ENCODE results near the gene SLC25A29. TPM values are rescaled to one million over a fixed set of nuclear protein-coding genes. Genes with fewer than 3 reads are reported as not detected.

The SLC25A29 gene
- total and polyA plus RNA-seq, 2 of the 13 experiments (the other 11 are each of a cell fraction or from before 2014, with no cell fraction given), result 12.2 to 17.2 TPM

DNA sequence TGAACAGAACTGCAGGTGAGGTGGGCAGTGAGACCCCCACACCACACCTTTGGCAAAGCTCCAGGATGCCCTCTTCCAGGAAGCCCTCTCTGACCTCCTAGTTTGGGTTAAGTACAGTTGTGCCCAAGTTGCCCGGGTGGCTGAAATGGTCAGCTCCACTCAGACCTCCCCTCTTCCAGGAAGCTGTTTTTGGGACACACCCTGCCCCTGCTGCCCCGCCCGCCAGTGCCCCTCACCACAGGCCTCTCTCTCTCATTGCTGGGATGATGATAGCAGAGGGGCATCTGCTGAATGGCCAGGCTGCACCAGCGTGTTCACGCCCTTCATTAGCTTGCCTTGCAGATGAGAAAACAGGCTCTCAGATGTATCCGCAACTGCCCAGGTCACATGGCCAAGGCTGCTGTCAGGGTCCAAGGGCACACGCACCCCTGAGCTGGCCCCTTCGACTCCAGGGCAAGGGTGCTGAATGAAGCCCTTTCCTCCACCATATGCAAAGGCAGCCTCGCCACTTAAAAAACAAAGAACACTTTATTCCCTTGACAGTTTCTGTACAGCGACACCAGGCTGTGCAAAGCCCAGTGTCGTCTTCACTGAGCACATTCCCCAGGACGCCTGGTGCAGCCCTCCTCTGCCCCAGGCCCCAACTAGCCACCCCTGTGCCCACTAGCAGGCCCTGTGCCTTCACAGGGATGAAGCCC is 15.5 kb downstream of the SLC25A29 start (continued):
- TF ChIP-seq MNT (IDR thresholded peaks at IDR 0.05), result 0 out of 2 replicates have a peak, but pooled peaks have one; percentile 21
- TF ChIP-seq ZNF572 (CRISPR knock-in tag; IDR thresholded peaks at IDR 0.05), result no peak
- TF ChIP-seq, protein P1, sequence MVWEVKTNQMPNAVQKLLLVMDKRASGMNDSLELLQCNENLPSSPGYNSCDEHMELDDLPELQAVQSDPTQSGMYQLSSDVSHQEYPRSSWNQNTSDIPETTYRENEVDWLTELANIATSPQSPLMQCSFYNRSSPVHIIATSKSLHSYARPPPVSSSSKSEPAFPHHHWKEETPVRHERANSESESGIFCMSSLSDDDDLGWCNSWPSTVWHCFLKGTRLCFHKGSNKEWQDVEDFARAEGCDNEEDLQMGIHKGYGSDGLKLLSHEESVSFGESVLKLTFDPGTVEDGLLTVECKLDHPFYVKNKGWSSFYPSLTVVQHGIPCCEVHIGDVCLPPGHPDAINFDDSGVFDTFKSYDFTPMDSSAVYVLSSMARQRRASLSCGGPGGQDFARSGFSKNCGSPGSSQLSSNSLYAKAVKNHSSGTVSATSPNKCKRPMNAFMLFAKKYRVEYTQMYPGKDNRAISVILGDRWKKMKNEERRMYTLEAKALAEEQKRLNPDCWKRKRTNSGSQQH (CRISPR knock-in tag; IDR thresholded peaks at IDR 0.05; ENCODE audit: low read depth), result 0 out of 2 replicates have a peak, but pooled peaks have one; percentile 33
- TF ChIP-seq ZNF724P (CRISPR knock-in tag; IDR thresholded peaks at IDR 0.05; ENCODE audit: borderline replicate concordance), result no peak; the same call in 1 of the 2 replicates
- TF ChIP-seq JUNB (CRISPR knock-in tag; IDR thresholded peaks at IDR 0.05; ENCODE audit: borderline replicate concordance), result no peak
- no peak for TF ChIP-seq WIZ (CRISPR knock-in tag; IDR thresholded peaks at IDR 0.05)
- TF ChIP-seq ELF4 (CRISPR knock-in tag; IDR thresholded peaks at IDR 0.05; ENCODE audit: borderline replicate concordance), result no peak
- TF ChIP-seq, protein P2, sequence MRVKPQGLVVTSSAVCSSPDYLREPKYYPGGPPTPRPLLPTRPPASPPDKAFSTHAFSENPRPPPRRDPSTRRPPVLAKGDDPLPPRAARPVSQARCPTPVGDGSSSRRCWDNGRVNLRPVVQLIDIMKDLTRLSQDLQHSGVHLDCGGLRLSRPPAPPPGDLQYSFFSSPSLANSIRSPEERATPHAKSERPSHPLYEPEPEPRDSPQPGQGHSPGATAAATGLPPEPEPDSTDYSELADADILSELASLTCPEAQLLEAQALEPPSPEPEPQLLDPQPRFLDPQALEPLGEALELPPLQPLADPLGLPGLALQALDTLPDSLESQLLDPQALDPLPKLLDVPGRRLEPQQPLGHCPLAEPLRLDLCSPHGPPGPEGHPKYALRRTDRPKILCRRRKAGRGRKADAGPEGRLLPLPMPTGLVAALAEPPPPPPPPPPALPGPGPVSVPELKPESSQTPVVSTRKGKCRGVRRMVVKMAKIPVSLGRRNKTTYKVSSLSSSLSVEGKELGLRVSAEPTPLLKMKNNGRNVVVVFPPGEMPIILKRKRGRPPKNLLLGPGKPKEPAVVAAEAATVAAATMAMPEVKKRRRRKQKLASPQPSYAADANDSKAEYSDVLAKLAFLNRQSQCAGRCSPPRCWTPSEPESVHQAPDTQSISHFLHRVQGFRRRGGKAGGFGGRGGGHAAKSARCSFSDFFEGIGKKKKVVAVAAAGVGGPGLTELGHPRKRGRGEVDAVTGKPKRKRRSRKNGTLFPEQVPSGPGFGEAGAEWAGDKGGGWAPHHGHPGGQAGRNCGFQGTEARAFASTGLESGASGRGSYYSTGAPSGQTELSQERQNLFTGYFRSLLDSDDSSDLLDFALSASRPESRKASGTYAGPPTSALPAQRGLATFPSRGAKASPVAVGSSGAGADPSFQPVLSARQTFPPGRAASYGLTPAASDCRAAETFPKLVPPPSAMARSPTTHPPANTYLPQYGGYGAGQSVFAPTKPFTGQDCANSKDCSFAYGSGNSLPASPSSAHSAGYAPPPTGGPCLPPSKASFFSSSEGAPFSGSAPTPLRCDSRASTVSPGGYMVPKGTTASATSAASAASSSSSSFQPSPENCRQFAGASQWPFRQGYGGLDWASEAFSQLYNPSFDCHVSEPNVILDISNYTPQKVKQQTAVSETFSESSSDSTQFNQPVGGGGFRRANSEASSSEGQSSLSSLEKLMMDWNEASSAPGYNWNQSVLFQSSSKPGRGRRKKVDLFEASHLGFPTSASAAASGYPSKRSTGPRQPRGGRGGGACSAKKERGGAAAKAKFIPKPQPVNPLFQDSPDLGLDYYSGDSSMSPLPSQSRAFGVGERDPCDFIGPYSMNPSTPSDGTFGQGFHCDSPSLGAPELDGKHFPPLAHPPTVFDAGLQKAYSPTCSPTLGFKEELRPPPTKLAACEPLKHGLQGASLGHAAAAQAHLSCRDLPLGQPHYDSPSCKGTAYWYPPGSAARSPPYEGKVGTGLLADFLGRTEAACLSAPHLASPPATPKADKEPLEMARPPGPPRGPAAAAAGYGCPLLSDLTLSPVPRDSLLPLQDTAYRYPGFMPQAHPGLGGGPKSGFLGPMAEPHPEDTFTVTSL (CRISPR knock-in tag; IDR thresholded peaks at IDR 0.05; ENCODE audit: borderline replicate concordance), result no peak
- TF ChIP-seq, protein P3, sequence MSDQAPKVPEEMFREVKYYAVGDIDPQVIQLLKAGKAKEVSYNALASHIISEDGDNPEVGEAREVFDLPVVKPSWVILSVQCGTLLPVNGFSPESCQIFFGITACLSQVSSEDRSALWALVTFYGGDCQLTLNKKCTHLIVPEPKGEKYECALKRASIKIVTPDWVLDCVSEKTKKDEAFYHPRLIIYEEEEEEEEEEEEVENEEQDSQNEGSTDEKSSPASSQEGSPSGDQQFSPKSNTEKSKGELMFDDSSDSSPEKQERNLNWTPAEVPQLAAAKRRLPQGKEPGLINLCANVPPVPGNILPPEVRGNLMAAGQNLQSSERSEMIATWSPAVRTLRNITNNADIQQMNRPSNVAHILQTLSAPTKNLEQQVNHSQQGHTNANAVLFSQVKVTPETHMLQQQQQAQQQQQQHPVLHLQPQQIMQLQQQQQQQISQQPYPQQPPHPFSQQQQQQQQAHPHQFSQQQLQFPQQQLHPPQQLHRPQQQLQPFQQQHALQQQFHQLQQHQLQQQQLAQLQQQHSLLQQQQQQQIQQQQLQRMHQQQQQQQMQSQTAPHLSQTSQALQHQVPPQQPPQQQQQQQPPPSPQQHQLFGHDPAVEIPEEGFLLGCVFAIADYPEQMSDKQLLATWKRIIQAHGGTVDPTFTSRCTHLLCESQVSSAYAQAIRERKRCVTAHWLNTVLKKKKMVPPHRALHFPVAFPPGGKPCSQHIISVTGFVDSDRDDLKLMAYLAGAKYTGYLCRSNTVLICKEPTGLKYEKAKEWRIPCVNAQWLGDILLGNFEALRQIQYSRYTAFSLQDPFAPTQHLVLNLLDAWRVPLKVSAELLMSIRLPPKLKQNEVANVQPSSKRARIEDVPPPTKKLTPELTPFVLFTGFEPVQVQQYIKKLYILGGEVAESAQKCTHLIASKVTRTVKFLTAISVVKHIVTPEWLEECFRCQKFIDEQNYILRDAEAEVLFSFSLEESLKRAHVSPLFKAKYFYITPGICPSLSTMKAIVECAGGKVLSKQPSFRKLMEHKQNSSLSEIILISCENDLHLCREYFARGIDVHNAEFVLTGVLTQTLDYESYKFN (CRISPR knock-in tag; conservative IDR thresholded peaks at IDR 0.05), result peak; percentile 97
- TF ChIP-seq SATB2 (CRISPR knock-in tag; IDR thresholded peaks at IDR 0.05), result no peak
- TF ChIP-seq ZNF589 (CRISPR knock-in tag; conservative IDR thresholded peaks at IDR 0.05), result no peak; the same call in 1 of the 2 replicates
- TF ChIP-seq ZBTB21 (CRISPR knock-in tag; IDR thresholded peaks at IDR 0.05), result no peak
- no peak for TF ChIP-seq PTBP1 (IDR thresholded peaks at IDR 0.05; ENCODE audit: low read depth, low read length, poor library complexity, severe bottlenecking)
- TF ChIP-seq, protein P4, sequence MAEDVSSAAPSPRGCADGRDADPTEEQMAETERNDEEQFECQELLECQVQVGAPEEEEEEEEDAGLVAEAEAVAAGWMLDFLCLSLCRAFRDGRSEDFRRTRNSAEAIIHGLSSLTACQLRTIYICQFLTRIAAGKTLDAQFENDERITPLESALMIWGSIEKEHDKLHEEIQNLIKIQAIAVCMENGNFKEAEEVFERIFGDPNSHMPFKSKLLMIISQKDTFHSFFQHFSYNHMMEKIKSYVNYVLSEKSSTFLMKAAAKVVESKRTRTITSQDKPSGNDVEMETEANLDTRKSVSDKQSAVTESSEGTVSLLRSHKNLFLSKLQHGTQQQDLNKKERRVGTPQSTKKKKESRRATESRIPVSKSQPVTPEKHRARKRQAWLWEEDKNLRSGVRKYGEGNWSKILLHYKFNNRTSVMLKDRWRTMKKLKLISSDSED (CRISPR knock-in tag; IDR thresholded peaks at IDR 0.05), result no peak
- TF ChIP-seq POGZ (CRISPR knock-in tag; IDR thresholded peaks at IDR 0.05), result peak; percentile 67
